ENCODE measurements around the gene STXBP5L. TPM values are rescaled to one million over a fixed set of nuclear protein-coding genes. Genes with fewer than 3 reads are reported as not detected.

Gene STXBP5L
- total RNA-seq, 2 donors from 2014 or later: 0.07 TPM; not detected in 1

Other genes starting within 250 kb of the STXBP5L start
- gene HGD, start 226.0 kb upstream of the STXBP5L start, total RNA-seq: under 1 TPM in 1 of 2 donors, not detected in 1; 0.14 TPM
- 10 to 100 TPM; 29.7 to 32.0 TPM for gene RABL3, start 165.7 kb upstream of the STXBP5L start, total RNA-seq
- 1 to 10 TPM; 6.6 to 6.8 TPM for gene GTF2E1, start 165.5 kb upstream of the STXBP5L start, total RNA-seq

Measured in thoracic aorta (tissue), 2 donors.